ENCODE measurements around the gene GLTP. TPM values are rescaled to one million over a fixed set of nuclear protein-coding genes. Genes with fewer than 3 reads are reported as not detected.

GLTP gene
- total RNA-seq, 1 donor from 2014 or later = 27.1 TPM

DNA sequence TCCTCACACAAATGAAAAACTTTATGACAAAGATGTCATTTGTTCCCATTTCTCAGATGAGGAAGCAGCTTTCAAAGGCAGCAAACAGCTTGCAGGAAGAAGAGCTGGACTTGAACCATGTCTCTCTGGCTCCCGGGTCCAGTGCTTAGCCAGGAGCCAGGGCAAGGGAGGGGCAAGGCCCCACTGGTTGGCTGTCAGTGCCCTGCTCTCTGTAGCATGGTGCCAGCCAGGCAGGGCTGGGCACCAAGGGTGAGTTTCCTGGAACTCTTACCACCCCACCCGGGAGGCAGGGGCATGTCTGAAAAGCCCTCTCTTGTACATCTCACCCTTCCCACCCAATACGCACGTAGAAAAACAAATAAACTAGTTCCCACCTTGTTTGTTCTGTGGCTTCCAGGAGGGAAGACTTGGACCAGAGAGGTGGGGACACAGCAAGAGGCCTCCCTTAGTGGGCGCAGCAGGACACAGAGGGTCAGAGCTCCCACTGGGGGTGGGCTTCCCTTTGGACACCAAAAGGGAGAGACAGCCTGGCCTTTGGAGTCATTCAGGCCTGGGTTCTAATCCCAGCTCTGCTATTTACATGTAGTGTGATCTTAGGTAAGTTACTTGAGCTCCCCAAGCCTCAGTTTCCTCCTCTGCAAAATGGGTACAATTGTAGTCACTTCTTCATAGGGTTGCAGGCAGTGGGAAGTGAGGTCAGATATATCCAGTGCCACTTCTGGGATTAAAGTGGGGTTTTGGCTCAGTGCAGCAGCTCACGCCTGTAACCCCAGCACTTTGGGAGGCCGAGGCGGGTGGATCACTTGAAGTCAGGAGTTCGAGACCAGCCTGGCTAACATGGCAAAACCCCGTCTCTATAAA lies 64.4 kb downstream of the GLTP start:
- Histone ChIP-seq H4K20me1 (ENCODE audit: insufficient read depth, low read length) (peaks cover 19% of the 10 kb centered on the region), H2AFZ (ENCODE audit: low read depth, low read length) (no peak overlapping the region), H3K4me3 (ENCODE audit: insufficient read depth, low read depth, low read length) (no peak overlapping the region), H3K4me2 (ENCODE audit: low read length) (no peak overlapping the region), H3K4me1 (ENCODE audit: insufficient read depth, low read length) (no peaks in the 10 kb centered on the region), H3K9ac (ENCODE audit: low read length) (no peak overlapping the region), H3K36me3 (ENCODE audit: insufficient read depth, low read length) (no peaks in the 10 kb centered on the region), H3K79me2 (ENCODE audit: insufficient read depth, low read length) (no peaks in the 10 kb centered on the region), H3K27me3 (ENCODE audit: insufficient read depth, low read length) (peaks cover 6% of the 10 kb centered on the region), H3K9me3 (ENCODE audit: insufficient read depth, low read depth, low read length) (no peaks in the 10 kb centered on the region), H3K27ac (ENCODE audit: low read depth, low read length) (no peak overlapping the region)
- peaks cover 3% of the 10 kb centered on the region for H3K9me3 Mint-ChIP-seq (ENCODE audit: unreplicated experiment)
- H3K4me3 Mint-ChIP-seq (ENCODE audit: unreplicated experiment) = no peak overlapping the region
- no peak for DNase-seq (ENCODE audit: low read depth)
- no peak for FAIRE-seq
- H3K36me3 Mint-ChIP-seq (ENCODE audit: low read depth, unreplicated experiment) = no peaks in the 10 kb centered on the region
- no peaks in the 10 kb centered on the region for H3K4me1 Mint-ChIP-seq (ENCODE audit: low read depth, unreplicated experiment)
- TF ChIP-seq EZH2 (IDR thresholded peaks at IDR 0.05; ENCODE audit: insufficient read depth, low read length) = no peak
- TF ChIP-seq, protein P1, sequence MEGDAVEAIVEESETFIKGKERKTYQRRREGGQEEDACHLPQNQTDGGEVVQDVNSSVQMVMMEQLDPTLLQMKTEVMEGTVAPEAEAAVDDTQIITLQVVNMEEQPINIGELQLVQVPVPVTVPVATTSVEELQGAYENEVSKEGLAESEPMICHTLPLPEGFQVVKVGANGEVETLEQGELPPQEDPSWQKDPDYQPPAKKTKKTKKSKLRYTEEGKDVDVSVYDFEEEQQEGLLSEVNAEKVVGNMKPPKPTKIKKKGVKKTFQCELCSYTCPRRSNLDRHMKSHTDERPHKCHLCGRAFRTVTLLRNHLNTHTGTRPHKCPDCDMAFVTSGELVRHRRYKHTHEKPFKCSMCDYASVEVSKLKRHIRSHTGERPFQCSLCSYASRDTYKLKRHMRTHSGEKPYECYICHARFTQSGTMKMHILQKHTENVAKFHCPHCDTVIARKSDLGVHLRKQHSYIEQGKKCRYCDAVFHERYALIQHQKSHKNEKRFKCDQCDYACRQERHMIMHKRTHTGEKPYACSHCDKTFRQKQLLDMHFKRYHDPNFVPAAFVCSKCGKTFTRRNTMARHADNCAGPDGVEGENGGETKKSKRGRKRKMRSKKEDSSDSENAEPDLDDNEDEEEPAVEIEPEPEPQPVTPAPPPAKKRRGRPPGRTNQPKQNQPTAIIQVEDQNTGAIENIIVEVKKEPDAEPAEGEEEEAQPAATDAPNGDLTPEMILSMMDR (IDR thresholded peaks at IDR 0.05; ENCODE audit: insufficient read depth, low read depth, low read length) = no peak
- no peak overlapping the region for H3K27ac Mint-ChIP-seq (ENCODE audit: unreplicated experiment)
- H3K27me3 Mint-ChIP-seq (ENCODE audit: low read depth, unreplicated experiment) = peaks cover 3% of the 10 kb centered on the region

DNA sequence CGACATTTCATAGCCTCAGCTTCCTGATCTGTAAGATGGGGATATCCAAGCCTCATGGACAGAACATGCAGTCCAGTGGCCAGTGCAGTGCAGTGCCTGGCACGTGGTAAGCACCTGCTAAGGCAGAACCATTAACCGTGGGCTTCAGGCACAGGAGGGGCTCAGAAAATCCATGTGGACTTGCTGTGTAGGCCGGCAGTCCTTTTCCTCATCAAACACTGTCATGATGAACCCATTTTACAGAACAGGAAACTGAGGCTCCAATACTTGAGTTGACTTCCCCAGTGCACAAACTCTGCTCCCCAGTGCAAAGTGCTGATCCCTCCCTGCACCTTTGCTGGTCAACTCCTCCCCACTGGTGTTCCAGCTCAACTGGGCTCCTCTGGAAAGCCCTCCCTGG lies 65.1 kb downstream of the GLTP start:
- Histone ChIP-seq H3K9me3 (ENCODE audit: insufficient read depth, low read depth, low read length) (no peaks in the 10 kb centered on the region), H3K27ac (ENCODE audit: low read depth, low read length) (no peak overlapping the region), H3K9ac (ENCODE audit: low read length) (no peak overlapping the region), H3K79me2 (ENCODE audit: insufficient read depth, low read length) (no peaks in the 10 kb centered on the region), H3K27me3 (ENCODE audit: insufficient read depth, low read length) (peaks cover 6% of the 10 kb centered on the region), H3K4me2 (ENCODE audit: low read length) (no peak overlapping the region), H3K36me3 (ENCODE audit: insufficient read depth, low read length) (no peaks in the 10 kb centered on the region), H2AFZ (ENCODE audit: low read depth, low read length) (no peak overlapping the region), H3K4me3 (ENCODE audit: insufficient read depth, low read depth, low read length) (no peak overlapping the region), H4K20me1 (ENCODE audit: insufficient read depth, low read length) (peaks cover 19% of the 10 kb centered on the region), H3K4me1 (ENCODE audit: insufficient read depth, low read length) (no peaks in the 10 kb centered on the region)
- Mint-ChIP-seq H3K4me1 (ENCODE audit: low read depth, unreplicated experiment) (no peaks in the 10 kb centered on the region), H3K27me3 (ENCODE audit: low read depth, unreplicated experiment) (peaks cover 3% of the 10 kb centered on the region), H3K9me3 (ENCODE audit: unreplicated experiment) (peaks cover 3% of the 10 kb centered on the region), H3K36me3 (ENCODE audit: low read depth, unreplicated experiment) (no peaks in the 10 kb centered on the region), H3K27ac (ENCODE audit: unreplicated experiment) (no peak overlapping the region), H3K4me3 (ENCODE audit: unreplicated experiment) (no peak overlapping the region)
- TF ChIP-seq, protein P1 (IDR thresholded peaks at IDR 0.05; ENCODE audit: insufficient read depth, low read depth, low read length) = no peak
- TF ChIP-seq EZH2 (IDR thresholded peaks at IDR 0.05; ENCODE audit: insufficient read depth, low read length) = no peak
- FAIRE-seq (no peak), DNase-seq (ENCODE audit: low read depth) (no peak)

DNA sequence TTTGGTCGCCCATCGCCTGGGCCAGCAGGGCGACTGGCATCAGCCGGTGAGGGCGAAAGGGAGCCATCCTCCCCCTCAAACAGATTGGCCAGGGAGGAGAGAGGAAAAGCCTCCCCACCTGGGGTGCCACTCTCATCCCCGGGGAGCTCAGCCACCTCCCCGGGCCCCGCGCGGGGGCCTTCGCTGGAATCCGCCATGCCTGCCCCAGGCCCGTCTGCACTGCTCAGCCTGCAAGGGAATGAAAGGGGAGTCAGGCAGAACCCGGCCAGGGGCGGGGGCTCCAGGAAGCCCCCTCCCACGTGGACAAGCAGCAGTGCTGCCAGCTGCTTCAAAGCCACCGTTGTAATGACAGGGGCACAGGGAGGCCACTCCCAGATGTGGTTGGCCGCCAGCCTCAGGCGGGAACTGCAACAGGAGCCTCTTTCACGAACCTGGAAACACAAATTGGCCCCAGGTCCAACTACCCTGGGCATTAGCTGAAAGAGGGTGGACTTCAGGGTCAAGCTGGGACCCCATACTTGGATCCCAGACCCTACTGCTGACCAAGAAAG lies 65.7 kb downstream of the GLTP start:
- H3K27me3 Mint-ChIP-seq (ENCODE audit: low read depth, unreplicated experiment) = peaks cover 3% of the 10 kb centered on the region
- no peak overlapping the region for H3K27ac Mint-ChIP-seq (ENCODE audit: unreplicated experiment)
- no peaks in the 10 kb centered on the region for H3K9me3 Mint-ChIP-seq (ENCODE audit: unreplicated experiment)
- Histone ChIP-seq H2AFZ (ENCODE audit: low read depth, low read length) (no peak overlapping the region), H4K20me1 (ENCODE audit: insufficient read depth, low read length) (peaks cover 19% of the 10 kb centered on the region), H3K36me3 (ENCODE audit: insufficient read depth, low read length) (no peaks in the 10 kb centered on the region), H3K79me2 (ENCODE audit: insufficient read depth, low read length) (no peaks in the 10 kb centered on the region), H3K9ac (ENCODE audit: low read length) (no peak overlapping the region), H3K27ac (ENCODE audit: low read depth, low read length) (no peak overlapping the region), H3K4me2 (ENCODE audit: low read length) (no peak overlapping the region), H3K4me1 (ENCODE audit: insufficient read depth, low read length) (no peaks in the 10 kb centered on the region), H3K27me3 (ENCODE audit: insufficient read depth, low read length) (peaks cover 6% of the 10 kb centered on the region), H3K9me3 (ENCODE audit: insufficient read depth, low read depth, low read length) (no peaks in the 10 kb centered on the region), H3K4me3 (ENCODE audit: insufficient read depth, low read depth, low read length) (no peak overlapping the region)
- no peaks in the 10 kb centered on the region for H3K4me1 Mint-ChIP-seq (ENCODE audit: low read depth, unreplicated experiment)
- H3K4me3 Mint-ChIP-seq (ENCODE audit: unreplicated experiment) = no peak overlapping the region
- TF ChIP-seq EZH2 (IDR thresholded peaks at IDR 0.05; ENCODE audit: insufficient read depth, low read length) = no peak
- TF ChIP-seq, protein P1 (IDR thresholded peaks at IDR 0.05; ENCODE audit: insufficient read depth, low read depth, low read length) = no peak
- H3K36me3 Mint-ChIP-seq (ENCODE audit: low read depth, unreplicated experiment) = no peaks in the 10 kb centered on the region
- FAIRE-seq (no peak), DNase-seq (ENCODE audit: low read depth) (no peak)
